Heart right ventricle (tissue), 16 donors: Measurements from ENCODE around the gene CLHC1. TPM values are rescaled to one million over a fixed set of nuclear protein-coding genes. Genes with fewer than 3 reads are reported as not detected.
"Not testable (repeated sequence)": the region's sequence is repeated elsewhere in the genome, so short reads cannot be mapped to it uniquely, and the experiment has no call there.

Experiments
- ATAC-seq, 8 donors: fragments of 200-7000 bp; cut with Tn5 transposase; one replicate each; pipeline ENCODE4 v1.9.1; 2020; ENCODE audit warnings: mild to moderate bottlenecking in 8 of 8, moderate library complexity in 8 of 8, moderate number of reproducible peaks in 1 of 8
- DNase-seq, 2 donors: peaks; one replicate each; pipeline ENCODE4 v3.0.0-alpha.2; 2020
- H3K27ac ChIP-seq, 10 donors: fragments of 200-600 bp; sonication (generic) in 2 of 10; one replicate each; pipeline versions ENCODE4 v1.5.0 to v1.8.0; 2020 to 2022; ENCODE audit warnings: mild to moderate bottlenecking in 3 of 10
- H3K27me3 ChIP-seq, 7 donors: fragments of 200-600 bp; one replicate each; pipeline ENCODE4 v1.8.0; 2021 to 2022; ENCODE audit warnings: mild to moderate bottlenecking in 2 of 7
- H3K36me3 ChIP-seq, 9 donors: fragments of 200-600 bp; sonication (generic) in 1 of 9; one replicate each; pipeline versions ENCODE4 v1.5.0 to v1.8.0; 2020 to 2022; ENCODE audit warnings: mild to moderate bottlenecking in 2 of 9
- H3K4me1 ChIP-seq, 9 donors: fragments of 200-600 bp; sonication (generic) in 1 of 9; one replicate each; pipeline versions ENCODE4 v1.5.0 to v1.8.0; 2020 to 2022; ENCODE audit warnings: mild to moderate bottlenecking in 4 of 9
- H3K4me3 ChIP-seq, 10 donors: fragments of 200-600 bp; sonication (generic) in 2 of 10; one replicate each; pipeline versions ENCODE4 v1.5.0 to v1.8.0; 2020 to 2022; ENCODE audit warnings: mild to moderate bottlenecking in 7 of 10, moderate library complexity in 2 of 10
- H3K9me3 ChIP-seq, 11 donors: fragments of 200-600 bp in 10 of 11; sonication (generic) in 2 of 11; one replicate each; pipeline versions ENCODE4 v1.5.0 to v1.8.0; 2013 to 2022; ENCODE audit warnings: mild to moderate bottlenecking in 2 of 11, control low read depth in 1 of 11, moderate library complexity in 1 of 11
- WGBS, 2 donors: extraction: QIAGEN DNeasy Blood & Tissue Kit; methylation state at CpG; one replicate each; pipeline ENCODE4 v1.1.7; 2013; ENCODE audit warnings: inconsistent platforms in 1 of 2; 5-methylcytosine and 5-hydroxymethylcytosine counted together
- intact Hi-C, 10 donors: fragments of 100-400 bp; cut with DNase I; formaldehyde crosslinking; loops; one replicate each; pipeline versions ENCODE4 v1.11.1 to v1.14.2; 2022
- polyA plus RNA-seq, 2 donors: library from polyadenylated mRNA; stranded (reverse); fragments of 200-250 nt; gene quantifications; one replicate each; pipeline ENCODE4 v1.2.3, GENCODE V29; 2013
- total RNA-seq, 10 donors: library from RNA; stranded (reverse); fragmentation: NEBNext Ultra II Directional in 3 of 10; extraction: Animal tissue kit (Norgen Biotek cat#: 25700) in 3 of 10; gene quantifications; one replicate each; pipeline versions ENCODE4 v1.2.1 to v1.2.4, GENCODE V29; 2021 to 2023
- TF ChIP-seq, protein P1 (sequence below), 9 donors: fragments of 200-600 bp; sonication (generic) in 2 of 9; IDR thresholded peaks; one replicate each; pipeline versions ENCODE4 v1.5.0 to v1.8.0; 2021 to 2022; ENCODE audit warnings: antibody characterized with exemption in 9 of 9, mild to moderate bottlenecking in 5 of 9, moderate library complexity in 1 of 9
- donor health status: Arrhythmogenic right ventricular cardiomyopathy.
- donor health status: ischemic (EF 13 %, LVEDD 7.1; RV severe dilation, severe dysfunction).
- donor health status: healthy with polysubstance abuse.
- donor health status: DM: no; HTN: yes; CAD: no.
- donor health status: DM: no; HTN: no; CAD: no.
- donor health status: ischemic (EF 25% LVEDD 6.9; RV normal size, moderate dysfunction).
- donor health status: ischemic (EF 25% LVEDD 5.7; RV mildly dilated, moderate dysfunction).
- donor health status: healthy.
- donor health status: DM: yes; HTN: yes; CAD: no.
- donor health status: Ischemic cardiomyopathy.
- donor health status: ischemic (EF 35%, LVEDD 5.7; RV mildly dilated, moderate dysfunction).
- donor health status: nonischemic (EF 11% LVEDD 7.7; RV severe dilation, severe dysfunction).
- donor health status: DM: yes; HTN: yes; CAD: no.
- donor health status: PGD.
- donor health status: ischemic (EF 29% LVEDD 5.4; RV normal size, mild dysfunction).
- donor health status: nonischemic (EF 23%, LVEDD 6.1; RV moderate dilation, normal function).

Gene CLHC1
- total and polyA plus RNA-seq, 12 donors, result 1.7 to 9.7 (median 6.3) TPM

DNA sequence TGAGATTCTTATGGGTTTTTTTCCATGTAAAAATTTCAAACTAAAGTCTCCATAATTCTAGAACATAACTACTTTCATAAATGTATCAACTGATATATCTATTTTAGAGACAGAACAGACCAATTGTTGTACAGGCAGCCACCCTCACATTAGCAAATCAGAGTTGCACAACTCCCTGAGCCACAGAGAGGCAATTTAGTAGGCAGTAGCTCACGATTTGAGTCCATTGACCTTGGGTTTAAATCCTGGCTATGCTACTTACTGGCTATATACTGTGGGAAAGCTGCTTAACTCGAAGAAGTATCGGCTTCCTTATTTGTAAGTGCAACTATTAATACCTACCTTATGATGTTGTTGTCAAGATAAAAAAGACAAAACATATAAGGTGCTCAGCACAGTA, 20.7 kb upstream of the CLHC1 start:
- H3K27ac ChIP-seq, result no peak overlapping the region
- ATAC-seq (no peak), DNase-seq (no peak)
- H3K36me3 ChIP-seq, result peaks cover 0 to 100% (median 40%) of the 10 kb centered on the region in 9 donors
- H3K9me3 ChIP-seq, result no peaks in the 10 kb centered on the region
- intact Hi-C loops, result no loop called here
- no peak overlapping the region for H3K4me3 ChIP-seq
- 91 to 93% methylated on average over 3 of the region's 3 CpGs for WGBS, 2 donors
- TF ChIP-seq, protein P1, sequence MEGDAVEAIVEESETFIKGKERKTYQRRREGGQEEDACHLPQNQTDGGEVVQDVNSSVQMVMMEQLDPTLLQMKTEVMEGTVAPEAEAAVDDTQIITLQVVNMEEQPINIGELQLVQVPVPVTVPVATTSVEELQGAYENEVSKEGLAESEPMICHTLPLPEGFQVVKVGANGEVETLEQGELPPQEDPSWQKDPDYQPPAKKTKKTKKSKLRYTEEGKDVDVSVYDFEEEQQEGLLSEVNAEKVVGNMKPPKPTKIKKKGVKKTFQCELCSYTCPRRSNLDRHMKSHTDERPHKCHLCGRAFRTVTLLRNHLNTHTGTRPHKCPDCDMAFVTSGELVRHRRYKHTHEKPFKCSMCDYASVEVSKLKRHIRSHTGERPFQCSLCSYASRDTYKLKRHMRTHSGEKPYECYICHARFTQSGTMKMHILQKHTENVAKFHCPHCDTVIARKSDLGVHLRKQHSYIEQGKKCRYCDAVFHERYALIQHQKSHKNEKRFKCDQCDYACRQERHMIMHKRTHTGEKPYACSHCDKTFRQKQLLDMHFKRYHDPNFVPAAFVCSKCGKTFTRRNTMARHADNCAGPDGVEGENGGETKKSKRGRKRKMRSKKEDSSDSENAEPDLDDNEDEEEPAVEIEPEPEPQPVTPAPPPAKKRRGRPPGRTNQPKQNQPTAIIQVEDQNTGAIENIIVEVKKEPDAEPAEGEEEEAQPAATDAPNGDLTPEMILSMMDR (IDR thresholded peaks at IDR 0.05), result no peak
- H3K4me1 ChIP-seq, result no peaks in the 10 kb centered on the region
- H3K27me3 ChIP-seq, result no peaks in the 10 kb centered on the region

- H3K27ac ChIP-seq, result no peak overlapping the region
- H3K9me3 ChIP-seq, result no peaks in the 10 kb centered on the region
- 78 to 79% methylated on average over 5 of the region's 5 CpGs for WGBS, 2 donors
- H3K4me3 ChIP-seq, result no peak overlapping the region
- H3K36me3 ChIP-seq, result peaks cover 0 to 100% (median 41%) of the 10 kb centered on the region in 9 donors
- no peak for DNase-seq
- peaks cover 0 to 6% (median 0%) of the 10 kb centered on the region in 9 donors for H3K4me1 ChIP-seq
- no peaks in the 10 kb centered on the region for H3K27me3 ChIP-seq
- TF ChIP-seq, protein P1 (IDR thresholded peaks at IDR 0.05), result no peak
- ATAC-seq, result no peak
- intact Hi-C loops, result no loop called here
Observed at GRCh38 chr2:55247025-55247424, 14.9 kb upstream of the CLHC1 start.

DNA sequence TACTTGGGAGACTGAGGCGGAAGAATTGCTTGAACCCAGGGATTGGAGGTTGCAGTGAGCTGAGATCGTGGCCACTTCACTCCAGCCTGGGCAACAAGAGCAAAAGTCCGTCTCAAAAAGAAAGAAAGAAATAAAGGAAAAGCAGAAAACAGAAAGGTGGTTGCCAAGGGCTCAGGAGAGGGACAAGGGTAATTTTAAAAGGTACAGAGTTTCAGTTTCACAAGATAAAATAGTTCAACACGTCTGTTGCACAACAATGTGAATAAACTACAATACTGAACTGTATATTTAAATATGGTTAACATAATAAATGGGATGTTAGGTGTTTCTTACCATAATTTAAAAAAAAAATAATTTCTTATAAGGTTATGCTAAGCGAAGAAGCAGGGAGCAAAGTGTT, 13.3 kb upstream of the CLHC1 start:
- H3K4me3 ChIP-seq, result no peak overlapping the region
- peaks cover 0 to 6% (median 0%) of the 10 kb centered on the region in 9 donors for H3K4me1 ChIP-seq
- WGBS, 2 donors, result 92% methylated on average over 5 of the region's 5 CpGs
- TF ChIP-seq, protein P1 (IDR thresholded peaks at IDR 0.05), result no peak
- no peak overlapping the region for H3K27ac ChIP-seq
- intact Hi-C loops, result no loop called here
- H3K27me3 ChIP-seq, result no peaks in the 10 kb centered on the region
- H3K36me3 ChIP-seq, result peaks cover 0 to 100% (median 40%) of the 10 kb centered on the region in 9 donors
- ATAC-seq, result no peak
- no peaks in the 10 kb centered on the region for H3K9me3 ChIP-seq
- no peak for DNase-seq

GRCh38 chr2:55242617-55243016, 10.5 kb upstream of the CLHC1 start:
- whole genome bisulfite sequencing, 2 donors, result 48 to 70% methylated on average over 1 of the region's 1 CpG
- ATAC-seq, result peak in 1 of 8 donors; percentile 61
- Histone ChIP-seq H3K36me3 (peaks cover 0 to 100% (median 57%) of the 10 kb centered on the region in 9 donors), H3K9me3 (no peaks in the 10 kb centered on the region), H3K4me3 (no peak overlapping the region), H3K27me3 (no peaks in the 10 kb centered on the region), H3K27ac (no peak overlapping the region), H3K4me1 (peaks cover 0 to 6% (median 0%) of the 10 kb centered on the region in 9 donors)
- intact Hi-C loops, result no loop called here
- no peak for DNase-seq
- TF ChIP-seq, protein P1 (IDR thresholded peaks at IDR 0.05), result no peak

DNA sequence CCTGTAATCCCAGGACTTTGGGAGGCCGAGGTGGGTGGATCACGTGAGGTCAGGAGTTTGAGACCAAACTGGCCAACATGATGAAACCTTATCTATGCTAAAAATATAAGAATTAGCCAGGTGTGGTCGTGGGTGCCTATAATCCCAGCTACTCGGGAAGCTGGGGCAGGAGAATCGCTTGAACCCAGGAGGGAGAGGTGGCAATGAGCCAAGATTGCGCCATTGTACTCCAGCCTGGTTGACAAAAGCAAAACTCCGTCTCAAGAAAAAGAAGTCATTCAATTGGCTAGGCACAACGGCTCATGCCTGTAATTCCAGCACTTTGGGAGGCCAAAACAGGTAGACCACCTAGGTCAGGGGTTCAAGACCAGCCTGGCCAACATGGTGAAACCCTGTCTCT, 9.5 kb upstream of the CLHC1 start:
- H3K4me3 ChIP-seq, ATAC-seq, H3K27ac ChIP-seq, H3K4me1 ChIP-seq, H3K9me3 ChIP-seq, DNase-seq, intact Hi-C loops, H3K27me3 ChIP-seq: not testable (repeated sequence)
- WGBS, 2 donors, result 90 to 94% methylated on average over 8 of the region's 8 CpGs
- H3K36me3 ChIP-seq, result peaks cover 0 to 100% (median 58%) of the 10 kb centered on the region in 9 donors
